Measurements from ENCODE around the gene RABEPK.
"Not testable (repeated sequence)": the region's sequence is repeated elsewhere in the genome, so short reads cannot be mapped to it uniquely, and the experiment has no call there.

The RABEPK gene

GRCh38 chr9:125260561-125260960, 60.2 kb downstream of the RABEPK start:
- Histone ChIP-seq H2AFZ (peak overlapping the region; percentile 96), H3K4me3 (ENCODE audit: low read depth, low read length) (no peak overlapping the region), H3K27me3 (ENCODE audit: control insufficient read depth, insufficient read depth, low read length) (no peaks in the 10 kb centered on the region), H3K9ac (no peak overlapping the region), H3K36me3 (ENCODE audit: control insufficient read depth, insufficient read depth, low read length) (no peaks in the 10 kb centered on the region), H3K79me2 (peaks cover 20% of the 10 kb centered on the region), H3K27ac (no peak overlapping the region), H3K4me1 (peaks cover 3% of the 10 kb centered on the region), H3K4me2 (ENCODE audit: low read length) (no peak overlapping the region), H3K9me3 (ENCODE audit: control insufficient read depth, low read length) (no peaks in the 10 kb centered on the region)
- no peak for TF ChIP-seq CTCF (IDR thresholded peaks at IDR 0.05)

DNA sequence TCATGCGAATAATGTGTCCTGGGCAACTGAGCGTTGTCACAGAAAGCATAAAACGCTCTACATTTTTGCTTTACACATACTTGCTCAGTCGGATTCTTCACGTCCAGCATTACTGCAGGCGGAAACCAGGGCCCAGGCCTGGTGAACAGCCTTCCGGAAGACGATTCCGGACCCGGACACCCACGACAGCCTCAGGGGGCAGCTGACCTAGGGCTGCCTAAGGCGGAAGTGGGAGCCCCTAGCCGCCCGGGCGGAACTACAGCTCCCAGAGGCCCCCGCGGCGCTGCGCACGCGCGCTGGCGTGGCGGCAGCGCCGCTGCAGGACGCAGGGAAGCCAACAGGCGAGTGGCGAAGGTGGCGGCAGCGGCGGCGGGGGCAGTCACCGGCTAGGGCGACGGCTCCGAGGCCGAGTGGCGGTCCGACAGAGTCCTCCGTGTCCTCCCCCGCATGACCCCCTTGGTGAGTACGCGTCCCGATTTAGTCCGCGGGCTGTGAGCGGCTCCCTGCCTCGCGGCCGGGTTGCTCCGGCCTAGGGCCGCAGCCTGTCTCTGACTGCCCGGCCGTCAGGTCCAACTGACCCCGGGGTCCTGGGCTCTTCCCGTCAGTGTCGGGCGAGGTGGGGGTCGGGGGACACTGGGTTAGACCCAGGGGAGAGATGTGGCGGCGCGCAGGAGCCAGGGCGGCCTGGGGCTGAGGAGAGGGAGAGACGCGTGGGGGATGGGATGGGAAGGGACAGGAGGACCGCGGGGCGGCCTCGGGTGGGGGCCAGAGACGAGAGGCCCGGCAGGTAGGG, 61.4 kb downstream of the RABEPK start, which contains the start of gene GAPVD1:
TSS of gene GAPVD1 (plus strand) at position 326 of the 793 bp plus-strand sequence. CDS start 37,096 bp downstream, outside the sequence.
- peak within 1 kb of the TSS; percentile 86 for H3K4me2 ChIP-seq (ENCODE audit: low read length)
- H3K4me1 ChIP-seq = peaks cover 3% of the 10 kb centered on the region
- peaks cover 23% of the 10 kb centered on the region for H3K79me2 ChIP-seq
- peak within 1 kb of the TSS; percentile 99 for H3K4me3 ChIP-seq (ENCODE audit: low read depth, low read length)
- peak within 1 kb of the TSS; percentile 96 for H2AFZ ChIP-seq
- peak within 1 kb of the TSS; percentile 71 for H3K27ac ChIP-seq
- TF ChIP-seq CTCF (IDR thresholded peaks at IDR 0.05) = peak; percentile 41
- H3K9ac ChIP-seq = peak within 1 kb of the TSS; percentile 80
- H3K27me3 ChIP-seq (ENCODE audit: control insufficient read depth, insufficient read depth, low read length) = no peaks in the 10 kb centered on the region
- H3K36me3 ChIP-seq (ENCODE audit: control insufficient read depth, insufficient read depth, low read length) = no peaks in the 10 kb centered on the region
- no peaks in the 10 kb centered on the region for H3K9me3 ChIP-seq (ENCODE audit: control insufficient read depth, low read length)

DNA sequence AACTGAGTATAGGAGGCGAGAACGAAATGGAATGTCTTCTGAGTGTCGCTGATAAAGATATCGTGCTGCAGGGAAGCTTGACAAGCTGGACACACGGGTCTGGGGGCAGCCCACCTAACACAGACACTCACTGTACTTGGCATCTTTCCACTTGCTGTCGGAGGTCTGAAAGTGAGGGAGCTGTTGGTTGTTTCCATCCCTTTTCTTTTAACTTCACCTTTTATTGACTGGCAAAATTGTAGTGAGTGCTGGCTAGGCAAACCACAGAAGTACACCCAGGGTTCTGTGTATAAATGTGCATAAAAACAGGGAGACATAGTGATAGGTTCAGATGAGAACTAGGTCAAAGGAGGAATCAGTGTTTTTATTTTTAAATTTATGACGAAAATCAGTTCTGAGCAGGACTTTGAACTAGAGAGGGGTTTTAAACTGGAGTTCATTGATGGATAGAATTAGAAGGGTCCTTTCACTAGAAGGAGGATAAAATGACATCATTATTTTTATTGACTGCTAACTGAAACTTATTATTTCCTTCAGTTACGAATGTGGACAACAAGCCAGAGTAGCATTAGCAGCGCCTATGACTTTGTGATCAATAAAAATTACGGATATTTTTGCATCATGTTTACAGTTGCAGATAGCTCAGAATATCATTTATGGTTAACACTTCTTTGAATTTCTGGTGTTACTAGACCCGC, 62.1 kb downstream of the RABEPK start:
- Histone ChIP-seq H3K4me2 (ENCODE audit: low read length) (peak overlapping the region; percentile 86), H3K79me2 (peaks cover 25% of the 10 kb centered on the region), H3K36me3 (ENCODE audit: control insufficient read depth, insufficient read depth, low read length) (no peaks in the 10 kb centered on the region), H2AFZ (peak overlapping the region; percentile 96), H3K4me3 (ENCODE audit: low read depth, low read length) (peak overlapping the region; percentile 99), H3K9ac (no peak overlapping the region), H3K4me1 (peaks cover 3% of the 10 kb centered on the region), H3K27me3 (ENCODE audit: control insufficient read depth, insufficient read depth, low read length) (no peaks in the 10 kb centered on the region), H3K9me3 (ENCODE audit: control insufficient read depth, low read length) (no peaks in the 10 kb centered on the region), H3K27ac (no peak overlapping the region)
- TF ChIP-seq CTCF (IDR thresholded peaks at IDR 0.05) = no peak

GRCh38 chr9:125264068-125264467, 63.7 kb downstream of the RABEPK start:
- peaks cover 25% of the 10 kb centered on the region for H3K79me2 ChIP-seq
- H3K27me3 ChIP-seq (ENCODE audit: control insufficient read depth, insufficient read depth, low read length); H3K4me1 ChIP-seq; H3K27ac ChIP-seq; H2AFZ ChIP-seq; H3K36me3 ChIP-seq (ENCODE audit: control insufficient read depth, insufficient read depth, low read length); H3K9me3 ChIP-seq (ENCODE audit: control insufficient read depth, low read length); H3K4me3 ChIP-seq (ENCODE audit: low read depth, low read length); H3K4me2 ChIP-seq (ENCODE audit: low read length); H3K9ac ChIP-seq: not testable (repeated sequence)

DNA sequence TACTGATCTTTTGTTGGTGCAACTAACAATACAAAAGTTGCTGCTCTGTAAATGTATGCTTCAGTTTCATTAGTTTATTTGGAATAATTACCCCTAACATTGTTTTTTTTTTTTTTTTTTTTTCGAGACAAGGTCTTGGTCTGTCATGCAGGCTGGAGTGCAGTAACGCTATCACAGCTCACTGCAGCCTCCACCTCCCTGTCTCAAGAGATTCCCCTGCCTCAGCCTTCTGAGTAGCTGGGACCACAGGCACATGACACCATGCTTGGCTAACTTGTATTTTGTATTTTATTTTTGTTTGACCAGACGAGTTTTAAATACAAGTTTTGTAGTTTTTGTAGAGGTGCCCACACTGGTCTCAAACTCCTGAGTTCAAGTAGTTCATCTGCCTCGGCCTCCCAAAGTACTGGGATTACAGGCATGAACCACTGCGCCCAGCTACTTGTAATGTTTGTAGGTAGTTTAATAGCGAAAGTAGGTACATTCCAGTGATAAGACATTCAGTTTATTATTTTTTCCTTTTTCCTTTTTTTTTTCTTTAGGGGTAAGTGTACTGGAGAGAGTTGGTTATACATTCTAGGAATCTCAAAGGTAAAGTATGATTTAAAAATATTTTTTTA, 68.2 kb downstream of the RABEPK start:
- Histone ChIP-seq H3K36me3 (ENCODE audit: control insufficient read depth, insufficient read depth, low read length) (no peaks in the 10 kb centered on the region), H3K27me3 (ENCODE audit: control insufficient read depth, insufficient read depth, low read length) (no peaks in the 10 kb centered on the region), H3K9ac (no peak overlapping the region), H3K4me2 (ENCODE audit: low read length) (no peak overlapping the region), H3K4me3 (ENCODE audit: low read depth, low read length) (no peak overlapping the region), H3K9me3 (ENCODE audit: control insufficient read depth, low read length) (no peaks in the 10 kb centered on the region), H3K4me1 (no peaks in the 10 kb centered on the region), H2AFZ (no peak overlapping the region), H3K79me2 (peaks cover 23% of the 10 kb centered on the region), H3K27ac (no peak overlapping the region)
- TF ChIP-seq CTCF (IDR thresholded peaks at IDR 0.05) = no peak
